GM23248 (cell line): ENCODE measurements around the gene DDX10.

Experiments
- EZH2 ChIP-seq: fragments of 200-600 bp; sonication (generic); IDR thresholded peaks from 2 replicates; pipeline ENCODE4 v1.6.1; 2018; ENCODE audit warnings: antibody characterized with exemption, mild to moderate bottlenecking; ENCODE audit not compliant: insufficient read depth, poor library complexity, severe bottlenecking
- EZH2phosphoT487 ChIP-seq: fragments of 200-600 bp; sonication (generic); IDR thresholded peaks from 2 replicates; pipeline ENCODE4 v1.6.1; 2018; ENCODE audit warnings: antibody characterized with exemption, moderate library complexity, mild to moderate bottlenecking, low read depth; ENCODE audit not compliant: insufficient read depth

DNA sequence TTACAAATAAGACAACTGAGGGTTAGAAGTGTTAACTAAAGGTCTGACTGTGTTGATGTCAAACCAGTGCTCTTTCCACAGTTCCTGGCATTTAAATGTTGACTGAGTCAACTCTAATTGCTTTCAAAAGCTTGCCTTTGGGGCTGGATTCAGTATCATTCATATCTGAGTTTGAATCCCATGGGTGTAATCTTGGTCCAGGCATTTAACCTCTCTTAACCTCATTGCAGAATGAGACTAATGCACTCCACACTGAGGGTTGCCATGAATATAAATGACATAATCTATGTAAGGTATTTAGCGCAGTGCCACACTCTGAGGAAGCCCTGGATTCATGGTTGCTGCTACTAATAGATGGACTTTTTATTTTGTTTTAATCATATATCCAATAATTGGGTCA is 274.3 kb downstream of the DDX10 start:
- TF ChIP-seq EZH2phosphoT487 = no peak
- TF ChIP-seq EZH2 = no peak
